ENCODE data around the gene PDC. TPM values are rescaled to one million over a fixed set of nuclear protein-coding genes. Genes with fewer than 3 reads are reported as not detected.

Gene PDC
- total RNA-seq (not detected), polyA plus RNA-seq (not detected)

DNA sequence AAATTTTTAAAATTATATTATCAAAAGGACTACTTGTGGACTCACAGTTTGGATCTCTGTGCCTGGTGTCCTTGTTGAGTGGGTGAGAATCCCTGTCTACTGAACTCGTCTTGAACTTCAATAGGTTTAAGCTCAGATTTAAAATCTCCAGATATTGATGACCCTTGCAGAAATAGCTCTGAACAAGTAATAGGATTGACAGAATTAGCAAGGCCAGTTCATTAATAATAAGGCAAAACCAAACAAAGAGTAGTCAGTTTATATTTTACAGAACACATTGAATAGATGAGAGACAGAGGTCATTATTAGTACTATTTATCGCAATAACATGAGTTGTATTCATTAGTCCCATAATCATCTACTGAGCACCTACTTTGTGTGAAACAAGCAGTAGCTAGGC, at the start of gene PDC:
TSS of gene PDC (minus strand) at position 101 of the 400 bp plus-strand sequence. CDS start 11,655 bp downstream, outside the sequence.
- DNase-seq, result no peak
- Histone ChIP-seq H3K4me3 (no peak within 1 kb of the TSS), H3K36me3 (no peaks in the 10 kb centered on the region), H3K27ac (no peak within 1 kb of the TSS), H3K9me3 (no peaks in the 10 kb centered on the region), H3K27me3 (no peaks in the 10 kb centered on the region), H3K4me1 (no peaks in the 10 kb centered on the region)
- intact Hi-C loops (cut with DNase I), result no loop called here
- no peak for TF ChIP-seq POLR2A (IDR thresholded peaks at IDR 0.05)
- TF ChIP-seq, protein P1, sequence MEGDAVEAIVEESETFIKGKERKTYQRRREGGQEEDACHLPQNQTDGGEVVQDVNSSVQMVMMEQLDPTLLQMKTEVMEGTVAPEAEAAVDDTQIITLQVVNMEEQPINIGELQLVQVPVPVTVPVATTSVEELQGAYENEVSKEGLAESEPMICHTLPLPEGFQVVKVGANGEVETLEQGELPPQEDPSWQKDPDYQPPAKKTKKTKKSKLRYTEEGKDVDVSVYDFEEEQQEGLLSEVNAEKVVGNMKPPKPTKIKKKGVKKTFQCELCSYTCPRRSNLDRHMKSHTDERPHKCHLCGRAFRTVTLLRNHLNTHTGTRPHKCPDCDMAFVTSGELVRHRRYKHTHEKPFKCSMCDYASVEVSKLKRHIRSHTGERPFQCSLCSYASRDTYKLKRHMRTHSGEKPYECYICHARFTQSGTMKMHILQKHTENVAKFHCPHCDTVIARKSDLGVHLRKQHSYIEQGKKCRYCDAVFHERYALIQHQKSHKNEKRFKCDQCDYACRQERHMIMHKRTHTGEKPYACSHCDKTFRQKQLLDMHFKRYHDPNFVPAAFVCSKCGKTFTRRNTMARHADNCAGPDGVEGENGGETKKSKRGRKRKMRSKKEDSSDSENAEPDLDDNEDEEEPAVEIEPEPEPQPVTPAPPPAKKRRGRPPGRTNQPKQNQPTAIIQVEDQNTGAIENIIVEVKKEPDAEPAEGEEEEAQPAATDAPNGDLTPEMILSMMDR (IDR thresholded peaks at IDR 0.05), result no peak
- no peak for TF ChIP-seq EP300 (IDR thresholded peaks at IDR 0.05)
- no peak for TF ChIP-seq POLR2AphosphoS5 (IDR thresholded peaks at IDR 0.05)
- 93% methylated on average over 2 of the region's 2 CpGs for WGBS, 2 donors

DNA sequence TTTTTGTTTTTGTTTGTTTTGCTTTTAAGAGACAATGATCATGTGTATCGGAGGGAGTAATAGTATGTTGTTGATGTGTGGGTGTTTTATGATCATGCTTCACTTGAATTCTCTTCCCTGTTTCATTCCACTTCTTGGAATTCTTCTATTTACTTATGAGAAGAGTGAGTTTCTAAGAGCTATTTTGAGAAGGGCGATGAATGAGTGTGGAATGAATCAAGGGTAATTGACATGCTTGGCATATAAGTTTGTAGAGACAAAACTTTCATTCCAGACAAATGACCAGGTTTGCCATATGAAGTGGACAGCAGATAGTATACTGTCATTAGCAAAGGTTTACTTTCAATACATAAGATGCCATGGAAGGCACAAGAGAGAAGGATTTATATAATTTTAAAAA, 42.3 kb upstream of the PDC start:
- no peaks in the 10 kb centered on the region for H3K27me3 ChIP-seq

DNA sequence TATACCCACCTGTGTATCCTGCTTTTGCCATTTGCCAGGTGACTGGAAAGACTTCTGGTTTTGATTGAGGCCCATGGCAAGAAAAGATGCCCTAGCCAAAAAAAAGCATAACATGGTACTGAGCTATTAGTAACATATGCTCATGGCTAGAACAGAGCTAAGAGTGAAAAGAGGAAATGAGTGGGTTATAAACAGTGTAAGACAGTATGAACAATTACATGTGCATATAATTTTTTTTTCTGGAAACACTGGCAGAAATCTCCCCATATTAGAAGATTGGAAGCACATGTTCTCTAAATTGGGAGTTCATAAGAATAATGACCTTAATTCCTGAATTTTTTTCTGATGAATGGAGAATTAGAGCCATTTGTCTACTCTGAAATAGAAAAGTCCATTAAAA, 41.2 kb upstream of the PDC start:
- H3K36me3 ChIP-seq, result no peaks in the 10 kb centered on the region
- no peak for DNase-seq
- no peaks in the 10 kb centered on the region for H3K4me1 ChIP-seq
- intact Hi-C loops (cut with DNase I), result no loop called here
- TF ChIP-seq POLR2AphosphoS5 (IDR thresholded peaks at IDR 0.05) (no peak), EP300 (IDR thresholded peaks at IDR 0.05) (no peak), POLR2A (IDR thresholded peaks at IDR 0.05) (no peak)
- TF ChIP-seq, protein P1 (IDR thresholded peaks at IDR 0.05), result no peak
- no peaks in the 10 kb centered on the region for H3K27me3 ChIP-seq
- no peak overlapping the region for H3K27ac ChIP-seq
- H3K9me3 ChIP-seq, result peaks cover 0 to 12% (median 3%) of the 10 kb centered on the region in 4 donors
- H3K4me3 ChIP-seq, result no peak overlapping the region

More for the DNA sequence above, 42.3 kb upstream of the PDC start:
- 89% methylated on average over 2 of the region's 2 CpGs for WGBS, 2 donors
- TF ChIP-seq POLR2A (IDR thresholded peaks at IDR 0.05), result no peak
- TF ChIP-seq POLR2AphosphoS5 (IDR thresholded peaks at IDR 0.05), result no peak
- TF ChIP-seq, protein P1 (IDR thresholded peaks at IDR 0.05), result no peak
- TF ChIP-seq EP300 (IDR thresholded peaks at IDR 0.05), result no peak
- Histone ChIP-seq H3K4me3 (no peak overlapping the region), H3K36me3 (no peaks in the 10 kb centered on the region), H3K4me1 (no peaks in the 10 kb centered on the region), H3K27ac (no peak overlapping the region), H3K9me3 (peaks cover 0 to 12% (median 3%) of the 10 kb centered on the region in 4 donors)
- intact Hi-C loops (cut with DNase I), result no loop called here
- no peak for DNase-seq

DNA sequence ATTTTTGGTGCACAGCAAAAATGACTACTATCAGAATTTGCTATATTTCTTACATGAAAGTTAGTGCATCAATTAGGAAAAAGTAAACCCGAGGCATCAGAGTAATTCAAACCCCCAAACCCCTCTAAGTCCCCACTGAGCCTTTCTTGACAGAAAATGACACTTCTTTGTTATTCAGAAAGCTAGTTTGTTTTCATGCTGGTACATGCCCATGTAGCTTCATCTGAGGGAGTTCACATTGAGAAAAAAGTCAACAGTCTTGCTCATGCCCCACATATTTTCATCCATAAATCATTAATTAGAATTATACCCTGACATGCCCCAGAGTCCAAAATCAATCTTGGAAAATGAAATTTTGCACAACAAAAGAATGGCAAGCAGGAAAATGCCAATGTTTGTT, 39.9 kb upstream of the PDC start:
- intact Hi-C loops (cut with DNase I), result no loop called here
- Histone ChIP-seq H3K9me3 (peaks cover 0 to 10% (median under 1%) of the 10 kb centered on the region in 4 donors), H3K27ac (no peak overlapping the region), H3K27me3 (no peaks in the 10 kb centered on the region), H3K4me1 (no peaks in the 10 kb centered on the region), H3K36me3 (no peaks in the 10 kb centered on the region), H3K4me3 (no peak overlapping the region)
- no peak for DNase-seq
- 80 to 82% methylated on average over 1 of the region's 1 CpG for WGBS, 2 donors
- TF ChIP-seq, protein P1 (IDR thresholded peaks at IDR 0.05), result no peak
- no peak for TF ChIP-seq POLR2A (IDR thresholded peaks at IDR 0.05)
- TF ChIP-seq POLR2AphosphoS5 (IDR thresholded peaks at IDR 0.05), result no peak
- no peak for TF ChIP-seq EP300 (IDR thresholded peaks at IDR 0.05)

DNA sequence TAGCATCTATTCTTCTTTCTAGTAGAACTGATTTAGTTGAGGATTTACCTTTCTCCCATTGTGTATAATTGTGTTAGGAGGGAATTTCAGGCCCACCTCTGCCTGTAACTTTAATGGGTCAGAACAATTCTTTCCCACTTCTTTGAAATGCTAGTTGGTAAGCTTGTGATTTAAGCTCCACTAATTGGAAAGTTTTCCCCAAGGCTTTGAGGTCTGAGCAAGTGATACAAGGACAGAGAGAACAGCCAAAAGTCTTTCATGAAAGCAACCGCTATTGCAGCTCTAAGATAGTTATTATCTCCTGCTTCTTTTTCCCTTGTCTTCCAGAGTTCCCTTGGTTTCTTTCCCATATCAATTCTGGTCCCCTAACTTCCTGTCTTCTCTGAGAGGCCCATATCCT, 38.7 kb upstream of the PDC start:
- Histone ChIP-seq H3K27ac (no peak overlapping the region), H3K36me3 (no peaks in the 10 kb centered on the region), H3K9me3 (no peaks in the 10 kb centered on the region), H3K4me1 (no peaks in the 10 kb centered on the region), H3K4me3 (no peak overlapping the region), H3K27me3 (no peaks in the 10 kb centered on the region)
- intact Hi-C loops (cut with DNase I), result no loop called here
- 94 to 98% methylated on average over 1 of the region's 1 CpG for WGBS, 2 donors
- TF ChIP-seq EP300 (IDR thresholded peaks at IDR 0.05) (no peak), POLR2AphosphoS5 (IDR thresholded peaks at IDR 0.05) (no peak), POLR2A (IDR thresholded peaks at IDR 0.05) (no peak)
- TF ChIP-seq, protein P1 (IDR thresholded peaks at IDR 0.05), result no peak
- DNase-seq, result no peak
